BLaER1 (cell line): ENCODE measurements around the gene MAEA.
"Not testable (repeated sequence)": the region's sequence is repeated elsewhere in the genome, so short reads cannot be mapped to it uniquely, and the experiment has no call there.

Source experiments
- H3K27ac ChIP-seq: shearing (Covaris generic); formaldehyde crosslinking; 2 replicates; pipeline ENCODE4 v1.8.1; 2022
- H3K27me3 ChIP-seq: shearing (Covaris generic); formaldehyde crosslinking; 2 replicates; pipeline ENCODE4 v1.8.1; 2022
- H3K36me3 ChIP-seq: shearing (Covaris generic); formaldehyde crosslinking; 2 replicates; pipeline ENCODE4 v1.8.1; 2022
- H3K4me1 ChIP-seq: shearing (Covaris generic); formaldehyde crosslinking; 2 replicates; pipeline ENCODE4 v1.8.1; 2022
- H3K4me2 ChIP-seq: shearing (Covaris generic); formaldehyde crosslinking; 2 replicates; pipeline ENCODE4 v1.8.1; 2022
- H3K4me3 ChIP-seq: shearing (Covaris generic); formaldehyde crosslinking; 2 replicates; pipeline ENCODE4 v1.8.1; 2022
- H3K9ac ChIP-seq: shearing (Covaris generic); formaldehyde crosslinking; 2 replicates; pipeline ENCODE4 v1.8.1; 2022
- H3K9me3 ChIP-seq: shearing (Covaris generic); formaldehyde crosslinking; 2 replicates; pipeline ENCODE4 v1.8.1; 2022
- H4K20me1 ChIP-seq: shearing (Covaris generic); formaldehyde crosslinking; 2 replicates; pipeline ENCODE4 v1.8.1; 2022
- Cebpa-rat ChIP-seq: shearing (Covaris generic); IDR thresholded peaks from 2 replicates; pipeline ENCODE4 v1.8.1; 2022

The MAEA gene

DNA sequence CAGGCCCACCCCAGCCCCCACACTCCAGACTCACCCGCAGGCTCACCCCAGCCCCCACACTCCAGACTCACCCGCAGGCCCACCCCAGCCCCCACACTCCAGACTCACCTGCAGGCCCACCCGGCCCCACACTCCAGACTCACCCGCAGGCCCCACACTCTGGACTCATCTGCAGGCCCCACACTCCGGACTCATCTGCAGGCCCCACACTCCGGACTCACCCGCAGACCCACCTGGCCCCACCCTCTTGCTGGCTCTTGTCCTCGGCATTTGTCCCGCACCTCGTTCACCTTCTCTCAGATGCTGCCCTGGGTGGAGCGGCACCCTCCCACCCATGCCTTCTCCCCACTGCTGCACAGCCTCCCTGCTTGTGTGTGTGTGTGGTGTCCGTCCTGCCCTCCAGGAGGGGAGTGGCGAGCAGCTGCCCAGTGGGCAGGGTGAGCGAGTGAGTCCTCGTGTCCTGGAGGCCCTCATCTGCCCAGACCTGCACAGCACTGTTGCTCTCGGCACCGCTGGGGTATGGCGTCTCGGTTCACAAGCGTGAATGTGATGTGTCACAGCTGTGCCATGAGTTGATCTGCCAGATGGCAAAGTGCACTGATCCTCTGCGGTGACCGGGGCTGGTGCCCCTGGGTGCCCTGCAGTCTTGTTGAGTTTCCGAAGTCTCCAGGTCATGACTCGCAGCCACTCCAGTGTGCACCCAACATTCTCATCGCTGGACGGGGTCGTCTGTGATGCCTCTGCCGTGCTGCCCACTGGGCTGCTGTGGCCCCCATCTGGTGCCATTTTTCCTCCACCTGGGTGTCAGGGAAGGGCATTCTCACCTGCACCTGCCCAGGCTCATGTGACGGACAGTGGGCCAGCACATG is 27.7 kb downstream of the MAEA start:
- Histone ChIP-seq H3K27ac (no peak overlapping the region), H4K20me1 (peaks cover 37% of the 10 kb centered on the region), H3K36me3 (peaks cover 94% of the 10 kb centered on the region), H3K9me3 (peaks cover 9% of the 10 kb centered on the region), H3K27me3 (no peaks in the 10 kb centered on the region), H3K4me3 (no peak overlapping the region), H3K9ac (no peak overlapping the region), H3K4me2 (no peak overlapping the region), H3K4me1 (no peaks in the 10 kb centered on the region; the same call in 1 of the 2 replicates)
- no peak for TF ChIP-seq Cebpa-rat

DNA sequence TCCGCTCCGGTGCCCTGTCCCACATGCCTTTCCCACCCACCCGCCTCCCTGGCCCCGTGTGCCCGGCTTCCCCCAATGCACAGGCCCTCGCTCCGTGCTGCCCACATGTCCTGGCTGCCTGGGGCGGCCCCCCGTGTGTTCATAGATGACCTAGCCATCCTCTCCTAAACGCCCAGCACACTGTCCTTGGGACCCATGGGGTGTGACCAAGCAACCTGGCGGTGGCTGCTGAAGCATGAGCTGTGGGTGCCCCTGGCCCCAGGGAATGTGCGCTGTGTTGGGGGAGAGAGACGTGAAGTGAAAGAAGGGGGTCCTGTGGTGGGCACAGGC is 28.3 kb downstream of the MAEA start:
- Histone ChIP-seq H3K36me3 (peaks cover 94% of the 10 kb centered on the region), H3K27me3 (no peaks in the 10 kb centered on the region), H3K4me3 (no peak overlapping the region), H3K4me2 (no peak overlapping the region), H3K9me3 (peaks cover 7% of the 10 kb centered on the region), H3K27ac (no peak overlapping the region), H3K9ac (no peak overlapping the region), H4K20me1 (peaks cover 38% of the 10 kb centered on the region), H3K4me1 (no peaks in the 10 kb centered on the region)
- TF ChIP-seq Cebpa-rat = no peak

- Histone ChIP-seq H4K20me1 (peaks cover 44% of the 10 kb centered on the region), H3K9ac (no peak overlapping the region), H3K9me3 (peaks cover under 1% of the 10 kb centered on the region; the same call in 1 of the 2 replicates), H3K36me3 (peaks cover 94% of the 10 kb centered on the region), H3K4me3 (no peak overlapping the region), H3K27ac (no peak overlapping the region), H3K27me3 (no peaks in the 10 kb centered on the region), H3K4me1 (no peaks in the 10 kb centered on the region), H3K4me2 (no peak overlapping the region)
- no peak for TF ChIP-seq Cebpa-rat
Observed at GRCh38 chr4:1318488-1319213, 29.0 kb downstream of the MAEA start.

DNA sequence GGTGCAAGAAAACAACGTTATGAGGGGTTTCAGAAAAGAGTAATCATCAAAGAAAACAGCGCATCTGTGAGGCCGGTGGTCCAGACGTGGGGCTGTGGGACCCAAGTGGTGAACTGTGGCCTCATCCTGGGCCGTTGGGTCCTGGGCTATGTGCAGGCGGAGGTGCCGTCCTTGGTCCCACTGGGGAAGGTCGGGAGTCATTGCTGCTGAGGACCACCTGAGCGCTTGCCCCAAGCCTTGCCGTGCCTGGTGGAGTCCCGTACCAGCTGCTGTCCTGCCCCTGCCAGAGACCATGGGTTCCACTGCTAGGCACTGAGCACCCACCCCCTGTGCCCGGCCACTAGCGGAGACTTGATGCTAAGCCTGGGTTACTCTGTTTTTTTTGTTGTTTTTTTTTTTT is 31.8 kb downstream of the MAEA start:
- H3K9ac ChIP-seq = no peak overlapping the region
- no peak overlapping the region for H3K27ac ChIP-seq
- H4K20me1 ChIP-seq = peaks cover 57% of the 10 kb centered on the region
- no peak overlapping the region for H3K4me3 ChIP-seq
- H3K4me2 ChIP-seq = no peak overlapping the region
- no peaks in the 10 kb centered on the region for H3K27me3 ChIP-seq
- peaks cover 96% of the 10 kb centered on the region for H3K36me3 ChIP-seq
- peaks cover 7% of the 10 kb centered on the region for H3K4me1 ChIP-seq
- no peak for TF ChIP-seq Cebpa-rat
- no peaks in the 10 kb centered on the region for H3K9me3 ChIP-seq

GRCh38 chr4:1321946-1322650 is 32.4 kb downstream of the MAEA start:
- H3K27ac ChIP-seq = no peak overlapping the region
- no peaks in the 10 kb centered on the region for H3K27me3 ChIP-seq
- H3K4me2 ChIP-seq = no peak overlapping the region
- H3K4me3 ChIP-seq = no peak overlapping the region
- no peak overlapping the region for H3K9ac ChIP-seq
- peaks cover 100% of the 10 kb centered on the region for H3K36me3 ChIP-seq
- no peak for TF ChIP-seq Cebpa-rat
- peaks cover 62% of the 10 kb centered on the region for H4K20me1 ChIP-seq
- H3K4me1 ChIP-seq = peaks cover 13% of the 10 kb centered on the region
- no peaks in the 10 kb centered on the region for H3K9me3 ChIP-seq

DNA sequence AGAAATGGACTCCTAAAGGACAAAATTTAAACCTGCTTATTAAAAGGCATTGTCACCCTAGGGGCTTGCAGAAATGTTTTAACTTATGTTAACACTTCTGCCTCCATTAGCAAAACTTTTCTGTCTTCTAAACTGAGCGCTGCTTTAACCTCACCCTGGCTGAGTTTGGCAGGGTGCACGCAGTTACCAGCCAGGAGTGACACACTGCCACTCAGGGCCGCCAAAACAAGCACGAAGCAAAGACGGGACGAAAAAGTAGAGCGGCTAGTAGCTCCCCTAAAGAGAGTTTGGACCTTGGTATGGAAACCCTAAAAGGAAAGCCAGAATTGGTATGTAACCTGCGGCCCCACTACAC is 33.6 kb downstream of the MAEA start:
- H4K20me1 ChIP-seq = peaks cover 70% of the 10 kb centered on the region
- no peak overlapping the region for H3K27ac ChIP-seq
- peaks cover 100% of the 10 kb centered on the region for H3K36me3 ChIP-seq

GRCh38 chr4:1323635-1324442 is 34.1 kb downstream of the MAEA start:
- Histone ChIP-seq H3K27me3 (no peaks in the 10 kb centered on the region), H3K9me3 (no peaks in the 10 kb centered on the region), H3K4me3 (no peak overlapping the region), H3K9ac (no peak overlapping the region), H3K36me3 (peaks cover 100% of the 10 kb centered on the region), H3K4me1 (peaks cover 29% of the 10 kb centered on the region), H4K20me1 (peaks cover 70% of the 10 kb centered on the region), H3K27ac (no peak overlapping the region), H3K4me2 (no peak overlapping the region)
- no peak for TF ChIP-seq Cebpa-rat

More for the DNA sequence above, 33.6 kb downstream of the MAEA start:
- H3K27me3 ChIP-seq = no peaks in the 10 kb centered on the region
- peaks cover 24% of the 10 kb centered on the region for H3K4me1 ChIP-seq
- no peaks in the 10 kb centered on the region for H3K9me3 ChIP-seq
- TF ChIP-seq Cebpa-rat = no peak
- no peak overlapping the region for H3K4me3 ChIP-seq
- no peak overlapping the region for H3K9ac ChIP-seq
- H3K4me2 ChIP-seq = no peak overlapping the region

GRCh38 chr4:1324443-1325175 is 34.9 kb downstream of the MAEA start:
- peaks cover 37% of the 10 kb centered on the region for H3K4me1 ChIP-seq
- H3K27me3 ChIP-seq, H3K27ac ChIP-seq, H3K9me3 ChIP-seq, H3K4me2 ChIP-seq, H3K4me3 ChIP-seq, H3K9ac ChIP-seq: not testable (repeated sequence)
- peaks cover 100% of the 10 kb centered on the region for H3K36me3 ChIP-seq
- peaks cover 73% of the 10 kb centered on the region for H4K20me1 ChIP-seq

GRCh38 chr4:1325176-1325480 is 35.4 kb downstream of the MAEA start:
- TF ChIP-seq Cebpa-rat = no peak
- Histone ChIP-seq H3K4me2 (no peak overlapping the region), H4K20me1 (peaks cover 79% of the 10 kb centered on the region), H3K27ac (no peak overlapping the region), H3K27me3 (no peaks in the 10 kb centered on the region), H3K9me3 (no peaks in the 10 kb centered on the region), H3K4me3 (no peak overlapping the region), H3K36me3 (peaks cover 100% of the 10 kb centered on the region), H3K9ac (no peak overlapping the region), H3K4me1 (peaks cover 42% of the 10 kb centered on the region)
